Measurements from ENCODE around the gene MAMDC4. TPM values are rescaled to one million over a fixed set of nuclear protein-coding genes. Genes with fewer than 3 reads are reported as not detected.

The MAMDC4 gene
- total and polyA plus RNA-seq, 8 donors = 1.1 to 317 (median 4.5) TPM

- WGBS, 5 donors = 85 to 93% (median 90%) methylated on average over 6 of the region's 6 CpGs
- no peaks in the 10 kb centered on the region for H3K4me1 ChIP-seq
- no peaks in the 10 kb centered on the region for H3K27me3 ChIP-seq
- no peak overlapping the region for H3K27ac ChIP-seq
- H3K36me3 ChIP-seq = no peaks in the 10 kb centered on the region
- peaks cover 0 to 4% (median 0%) of the 10 kb centered on the region in 4 donors for H3K9me3 ChIP-seq
- no peak overlapping the region for H3K4me3 ChIP-seq
- TF ChIP-seq CTCF (IDR thresholded peaks at IDR 0.05) (no peak), EP300 (IDR thresholded peaks at IDR 0.05) (no peak), POLR2AphosphoS5 (IDR thresholded peaks at IDR 0.05) (no peak), POLR2A (IDR thresholded peaks at IDR 0.05) (no peak)
- intact Hi-C loops (cut with DNase I; ENCODE audit: low total_unique reads) = no loop called here
- DNase-seq = no peak
Measured at GRCh38 chr9:136875155-136875554, 23.0 kb downstream of the MAMDC4 start.

GRCh38 chr9:136876476-136876875, 24.3 kb downstream of the MAMDC4 start:
- no peak for TF ChIP-seq EP300 (IDR thresholded peaks at IDR 0.05)
- no peak for TF ChIP-seq POLR2AphosphoS5 (IDR thresholded peaks at IDR 0.05)
- TF ChIP-seq CTCF (IDR thresholded peaks at IDR 0.05) = no peak
- no peak for TF ChIP-seq POLR2A (IDR thresholded peaks at IDR 0.05)
- WGBS, 5 donors = 84 to 93% (median 88%) methylated on average over 5 of the region's 5 CpGs
- intact Hi-C loops (cut with DNase I; ENCODE audit: low total_unique reads) = no loop called here

GRCh38 chr9:136880651-136881050, 28.5 kb downstream of the MAMDC4 start:
- DNase-seq = no peak
- TF ChIP-seq POLR2AphosphoS5 (IDR thresholded peaks at IDR 0.05) (no peak), CTCF (IDR thresholded peaks at IDR 0.05) (no peak), POLR2A (IDR thresholded peaks at IDR 0.05) (no peak), EP300 (IDR thresholded peaks at IDR 0.05) (no peak)
- intact Hi-C loops (cut with DNase I; ENCODE audit: low total_unique reads) = no loop called here

More at GRCh38 chr9:136876476-136876875, 24.3 kb downstream of the MAMDC4 start:
- no peak overlapping the region for H3K27ac ChIP-seq
- no peak overlapping the region for H3K4me3 ChIP-seq
- H3K9me3 ChIP-seq = peaks cover 0 to 4% (median 0%) of the 10 kb centered on the region in 4 donors
- no peak for DNase-seq
- no peaks in the 10 kb centered on the region for H3K27me3 ChIP-seq
- H3K4me1 ChIP-seq = peaks cover under 1 to 5% (median 2%) of the 10 kb centered on the region in 4 donors
- H3K36me3 ChIP-seq = no peaks in the 10 kb centered on the region

GRCh38 chr9:136881691-136882108, 29.6 kb downstream of the MAMDC4 start:
- peak overlapping the region; percentile 35 to 74 (median 66) for H3K27ac ChIP-seq
- H3K4me3 ChIP-seq = peak overlapping the region in 3 of 4 donors; percentile 22 to 35 (median 28)
- no peaks in the 10 kb centered on the region for H3K9me3 ChIP-seq
- DNase-seq = peak; percentile 61 to 79
- H3K36me3 ChIP-seq = no peaks in the 10 kb centered on the region
- no peak for TF ChIP-seq EP300 (IDR thresholded peaks at IDR 0.05)
- TF ChIP-seq POLR2AphosphoS5 (IDR thresholded peaks at IDR 0.05) = no peak
- no peak for TF ChIP-seq CTCF (IDR thresholded peaks at IDR 0.05)
- no peak for TF ChIP-seq POLR2A (IDR thresholded peaks at IDR 0.05)
- intact Hi-C loops (cut with DNase I; ENCODE audit: low total_unique reads) = no loop called here
- no peaks in the 10 kb centered on the region for H3K27me3 ChIP-seq
- WGBS, 5 donors = 6 to 26% (median 9%) methylated on average over 4 to 9 of the region's 9 CpGs
- H3K4me1 ChIP-seq = peaks cover 21 to 40% (median 26%) of the 10 kb centered on the region in 4 donors

More at GRCh38 chr9:136880651-136881050, 28.5 kb downstream of the MAMDC4 start:
- no peaks in the 10 kb centered on the region for H3K9me3 ChIP-seq
- H3K27ac ChIP-seq = no peak overlapping the region
- H3K27me3 ChIP-seq = no peaks in the 10 kb centered on the region
- H3K4me1 ChIP-seq = peaks cover 18 to 35% (median 22%) of the 10 kb centered on the region in 4 donors
- WGBS, 5 donors = 79 to 91% (median 85%) methylated on average over 9 to 11 of the region's 11 CpGs
- H3K36me3 ChIP-seq = no peaks in the 10 kb centered on the region
- H3K4me3 ChIP-seq = no peak overlapping the region
